K562 (cell line): ENCODE data around the gene HSPA8. TPM values are rescaled to one million over a fixed set of nuclear protein-coding genes. Genes with fewer than 3 reads are reported as not detected.

Experiments used
- ATAC-seq: fragments of 200-7000 bp; cut with Tn5 transposase; 3 replicates; pipeline ENCODE4 v1.9.1; 2020; ENCODE audit warnings: moderate library complexity
- BruUV-seq: library from RNA; stranded (reverse); fragments of 400-500 nt; replicated peaks from 2 replicates; lab custom pipeline; 2021; lab: Mats Ljungman, UMichigan
- CTCF ChIA-PET: fragments of 300-600 bp; formaldehyde crosslinking; extraction: SDS; loops from one replicate; lab custom pipeline; 2021; ENCODE audit warnings: low intra/inter-chr PET ratio; lab: Yijun Ruan, JAX
- POLR2A ChIA-PET: fragments of 300-600, 350-650 bp; sonication (Branson Sonifier 250); formaldehyde crosslinking; extraction: SDS; loops from one replicate; lab custom pipeline; 2021; ENCODE audit warnings: antibody characterized with exemption, inconsistent platforms; lab: Yijun Ruan, JAX
- DNase-seq, 4 experiments: peaks; one replicate each; pipeline versions ENCODE4 v3.0.0 to v3.0.0-alpha.2; 2011 to 2018; ENCODE audit warnings: low spot score in 3 of 4, mixed read lengths in 3 of 4; ENCODE audit errors: extremely low read depth in 1 of 4
- FAIRE-seq: peaks from 2 replicates; lab custom pipeline; 2011; peaks lifted over from hg19 to GRCh38; lab: Jason Lieb, UNC
- H2AFZ ChIP-seq: 2 replicates; pipeline ENCODE4 v1.6.0; 2011; ENCODE audit warnings: low read depth, low read length, control low read depth, inconsistent platforms
- H3K27ac ChIP-seq: fragments of 200-600 bp; 3 replicates; pipeline ENCODE4 v1.8.0; 2011; ENCODE audit warnings: low read depth, mild to moderate bottlenecking, control low read depth, inconsistent platforms, low read length, moderate library complexity, mixed read lengths; ENCODE audit errors: extremely low read depth
- H3K27me3 ChIP-seq, 2 experiments: fragments of 300-600 bp in 1 of 2; 2 replicates in 1 of 2; 3 replicates in 1 of 2; pipeline versions ENCODE4 v1.6.0 to v1.8.0; 2011; ENCODE audit warnings: inconsistent platforms in 2 of 2, low read length in 2 of 2, mild to moderate bottlenecking in 1 of 2, mixed read lengths in 1 of 2, moderate library complexity in 1 of 2; ENCODE audit not compliant: control insufficient read depth in 2 of 2, insufficient read depth in 2 of 2
- H3K36me3 ChIP-seq: fragments of 300-600 bp; 3 replicates; pipeline ENCODE4 v1.8.0; 2011; ENCODE audit warnings: mild to moderate bottlenecking, low read length, inconsistent platforms; ENCODE audit not compliant: control insufficient read depth, insufficient read depth
- H3K4me1 ChIP-seq, 2 experiments: fragments of 200-600 bp in 1 of 2; replicated peaks in 1 of 2; 2 replicates in 1 of 2; 3 replicates in 1 of 2; pipeline versions ENCODE4 v1.5.1 to v1.8.0; 2011; ENCODE audit warnings: inconsistent platforms in 2 of 2, low read length in 2 of 2, mild to moderate bottlenecking in 1 of 2, mixed read lengths in 1 of 2, moderate library complexity in 1 of 2; ENCODE audit not compliant: control insufficient read depth in 2 of 2, insufficient read depth in 2 of 2
- H3K4me2 ChIP-seq: 2 replicates; pipeline ENCODE4 v1.6.1; 2011; ENCODE audit warnings: low read length, control low read depth, inconsistent platforms, mixed read lengths; ENCODE audit not compliant: insufficient read depth
- H3K4me3 ChIP-seq: fragments of 200-600 bp; sonication (generic), shearing (Covaris generic); 2 replicates; pipeline ENCODE4 v1.5.1; 2016; ENCODE audit warnings: control low read depth, inconsistent platforms
- H3K79me2 ChIP-seq: fragments of 200-600 bp; 3 replicates; pipeline ENCODE4 v1.8.0; 2011; ENCODE audit warnings: low read length, inconsistent platforms; ENCODE audit not compliant: control insufficient read depth, insufficient read depth
- H3K9ac ChIP-seq, 2 experiments: 2 replicates each; pipeline versions ENCODE4 v1.6.0 to v1.6.1; 2011; ENCODE audit warnings: low read depth in 2 of 2, low read length in 2 of 2, control low read depth in 1 of 2, inconsistent platforms in 1 of 2, mild to moderate bottlenecking in 1 of 2, mixed read lengths in 1 of 2; ENCODE audit not compliant: insufficient read depth in 1 of 2
- H3K9me1 ChIP-seq: one replicate; pipeline ENCODE4 v1.6.0; 2011; ENCODE audit warnings: inconsistent platforms, mild to moderate bottlenecking, low read length, moderate library complexity; ENCODE audit not compliant: control insufficient read depth, insufficient read depth
- H3K9me3 ChIP-seq: replicated peaks from 2 replicates; pipeline ENCODE4 v1.5.1; 2011; ENCODE audit warnings: low read depth, low read length, inconsistent platforms; ENCODE audit not compliant: control insufficient read depth, insufficient read depth
- H4K20me1 ChIP-seq: replicated peaks from 2 replicates; pipeline ENCODE4 v1.6.1; 2011; ENCODE audit warnings: low read length, inconsistent platforms, mixed read lengths; ENCODE audit not compliant: control insufficient read depth, insufficient read depth
- BCLAF1 ChIP-seq, 2 experiments: fragments of 450-650 bp in 1 of 2; IDR thresholded peaks; 2 replicates each; pipeline ENCODE4 v1.6.1; 2011 to 2017; ENCODE audit warnings: low read depth in 2 of 2, antibody characterized with exemption in 1 of 2, borderline replicate concordance in 1 of 2, low read length in 1 of 2, mild to moderate bottlenecking in 1 of 2, mixed read lengths in 1 of 2; ENCODE audit not compliant: control insufficient read depth in 1 of 2
- ZNF592 ChIP-seq: fragments of 450-650 bp; IDR thresholded peaks from 2 replicates; pipeline ENCODE4 v1.6.1; 2017; ENCODE audit warnings: antibody characterized with exemption, mild to moderate bottlenecking
- WGBS: fragments of 100-300 bp; shearing (Covaris generic); methylation state at CpG from one replicate; pipeline ENCODE4 v1.1.6; 2016; ENCODE audit warnings: low coverage, mixed read lengths; ENCODE audit not compliant: insufficient coverage; ENCODE audit errors: missing lambda C conversion rate; 5-methylcytosine and 5-hydroxymethylcytosine counted together
- in situ Hi-C: fragments of 300-500 bp; cut with MboI; formaldehyde crosslinking; loops from 4 replicates; pipeline ENCODE4 v1.15.0; 2018; ENCODE audit warnings: inconsistent platforms, mixed read lengths
- intact Hi-C: fragments of 100-400 bp; cut with micrococcal nuclease; formaldehyde crosslinking; loops from 2 replicates; pipeline ENCODE4 v1.14.2; 2022
- polyA plus RNA-seq, 8 experiments: library from polyadenylated mRNA; depleted of rRNA in 4 of 8; stranded (reverse) in 5 of 8; unstranded in 3 of 8; fragments of >200 nt; fragmentation: Nextera tagmentation in 2 of 8; fragmentation: Illumina TruSeq in 1 of 8; extraction: Ambion mirVana in 2 of 8; extraction: Trizol in 1 of 8; gene quantifications; 2 replicates each; pipeline versions ENCODE4 v1.2.1 to v1.2.3, GENCODE V29; 2011 to 2014; ENCODE audit warnings: inconsistent platforms in 1 of 8, missing spikeins in 1 of 8
- total RNA-seq, 7 experiments: library from RNA; depleted of rRNA in 6 of 7; stranded (reverse); fragments of >200 nt in 6 of 7; fragmentation: Illumina TruSeq in 2 of 7; extraction: Trizol in 2 of 7; gene quantifications; 2 replicates each; pipeline versions ENCODE4 v1.2.1 to v1.2.3, GENCODE V29; 2011 to 2021; ENCODE audit warnings: low replicate concordance in 1 of 7
- TF ChIP-seq, protein P1 (sequence below): fragments of 250-450 bp; sonication (Bioruptor Pico); IDR thresholded peaks from 2 replicates; pipeline ENCODE4 v1.4.0; 2020; ENCODE audit warnings: mild to moderate bottlenecking, moderate library complexity

The HSPA8 gene
- total and polyA plus RNA-seq, 9 of the 15 experiments (the other 6 are each of a cell fraction or from before 2014, with no cell fraction given): 1,250 to 3,966 (median 2,773) TPM

DNA sequence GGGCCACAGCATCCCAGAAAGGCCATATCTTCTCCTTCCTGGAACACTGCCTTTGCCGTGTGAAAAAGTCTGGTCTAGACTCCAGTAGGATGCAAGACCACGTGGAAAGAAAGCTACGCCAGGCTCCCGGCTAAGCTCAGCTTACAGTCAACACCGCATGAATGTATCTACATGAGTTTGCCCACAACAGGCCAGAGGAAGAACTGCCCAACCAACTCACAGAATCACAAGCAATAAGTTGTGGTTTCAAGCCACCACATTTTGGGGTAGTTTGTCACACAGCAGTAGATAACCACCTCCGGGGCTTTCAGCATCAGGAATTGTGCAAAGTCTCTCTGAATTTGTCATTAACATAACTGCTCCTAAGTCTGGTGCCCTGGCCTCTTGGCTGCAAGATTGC is 27.3 kb downstream of the HSPA8 start:
- Histone ChIP-seq H3K4me1 (no peaks in the 10 kb centered on the region; a peak in 1 of 5 replicates), H3K9ac (no peak overlapping the region), H3K4me3 (no peak overlapping the region), H3K9me3 (no peaks in the 10 kb centered on the region), H3K79me2 (no peaks in the 10 kb centered on the region), H3K27ac (no peak overlapping the region), H3K9me1 (no peaks in the 10 kb centered on the region), H2AFZ (no peak overlapping the region), H3K27me3 (peaks cover 0 to 19% of the 10 kb centered on the region in 2 experiments; a peak in 4 of 5 replicates), H3K36me3 (no peaks in the 10 kb centered on the region), H3K4me2 (no peak overlapping the region), H4K20me1 (no peaks in the 10 kb centered on the region)
- no peak for TF ChIP-seq ZNF592
- no peak for TF ChIP-seq BCLAF1 (IDR thresholded peaks at IDR 0.05; ENCODE audit: borderline replicate concordance in 1 of 2, control insufficient read depth in 1 of 2, low read depth in 2 of 2, low read length in 1 of 2)
- TF ChIP-seq, protein P1, sequence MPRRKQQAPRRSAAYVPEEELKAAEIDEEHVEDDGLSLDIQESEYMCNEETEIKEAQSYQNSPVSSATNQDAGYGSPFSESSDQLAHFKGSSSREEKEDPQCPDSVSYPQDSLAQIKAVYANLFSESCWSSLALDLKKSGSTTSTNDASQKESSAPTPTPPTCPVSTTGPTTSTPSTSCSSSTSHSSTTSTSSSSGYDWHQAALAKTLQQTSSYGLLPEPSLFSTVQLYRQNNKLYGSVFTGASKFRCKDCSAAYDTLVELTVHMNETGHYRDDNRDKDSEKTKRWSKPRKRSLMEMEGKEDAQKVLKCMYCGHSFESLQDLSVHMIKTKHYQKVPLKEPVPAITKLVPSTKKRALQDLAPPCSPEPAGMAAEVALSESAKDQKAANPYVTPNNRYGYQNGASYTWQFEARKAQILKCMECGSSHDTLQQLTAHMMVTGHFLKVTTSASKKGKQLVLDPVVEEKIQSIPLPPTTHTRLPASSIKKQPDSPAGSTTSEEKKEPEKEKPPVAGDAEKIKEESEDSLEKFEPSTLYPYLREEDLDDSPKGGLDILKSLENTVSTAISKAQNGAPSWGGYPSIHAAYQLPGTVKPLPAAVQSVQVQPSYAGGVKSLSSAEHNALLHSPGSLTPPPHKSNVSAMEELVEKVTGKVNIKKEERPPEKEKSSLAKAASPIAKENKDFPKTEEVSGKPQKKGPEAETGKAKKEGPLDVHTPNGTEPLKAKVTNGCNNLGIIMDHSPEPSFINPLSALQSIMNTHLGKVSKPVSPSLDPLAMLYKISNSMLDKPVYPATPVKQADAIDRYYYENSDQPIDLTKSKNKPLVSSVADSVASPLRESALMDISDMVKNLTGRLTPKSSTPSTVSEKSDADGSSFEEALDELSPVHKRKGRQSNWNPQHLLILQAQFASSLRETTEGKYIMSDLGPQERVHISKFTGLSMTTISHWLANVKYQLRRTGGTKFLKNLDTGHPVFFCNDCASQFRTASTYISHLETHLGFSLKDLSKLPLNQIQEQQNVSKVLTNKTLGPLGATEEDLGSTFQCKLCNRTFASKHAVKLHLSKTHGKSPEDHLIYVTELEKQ (CRISPR knock-in tag): no peak
- intact Hi-C loops: no loop called here
- in situ Hi-C loops: no loop called here
- CTCF ChIA-PET: no interaction called here
- no TSS peak for BruUV-seq
- FAIRE-seq (no peak), ATAC-seq (no peak; the same call in 2 of the 3 replicates), DNase-seq (no peak)
- POLR2A ChIA-PET: interaction anchor here (0.7 to 1.4 kb wide), 2 partner anchors 9 to 28 kb away, joined by 3 read pairs; partner anchors contain the start of gene HSPA8
- whole genome bisulfite sequencing: 3% methylated on average over 6 of the region's 6 CpGs
